ENCODE measurements around the gene ATF4.

ATF4 gene

GRCh38 chr22:39491696-39492095, 28.7 kb upstream of the ATF4 start:
- H3K4me3 Mint-ChIP-seq, result no peak overlapping the region
- no peak for TF ChIP-seq CTCF (IDR thresholded peaks at IDR 0.05)
- peaks cover 15% of the 10 kb centered on the region for H3K4me1 Mint-ChIP-seq
- H3K27ac Mint-ChIP-seq, result no peak overlapping the region
- H3K36me3 Mint-ChIP-seq (ENCODE audit: low read depth), result peaks cover 5% of the 10 kb centered on the region
- DNase-seq, result no peak
- H3K27me3 Mint-ChIP-seq (ENCODE audit: low read depth, poor library complexity), result peaks cover 8% of the 10 kb centered on the region
- no peaks in the 10 kb centered on the region for H3K9me3 Mint-ChIP-seq

GRCh38 chr22:39492186-39492585, 28.2 kb upstream of the ATF4 start:
- Mint-ChIP-seq H3K4me3 (no peak overlapping the region), H3K27ac (no peak overlapping the region), H3K9me3 (no peaks in the 10 kb centered on the region), H3K36me3 (ENCODE audit: low read depth) (peaks cover 5% of the 10 kb centered on the region), H3K4me1 (peaks cover 16% of the 10 kb centered on the region), H3K27me3 (ENCODE audit: low read depth, poor library complexity) (peaks cover 8% of the 10 kb centered on the region)
- no peak for TF ChIP-seq CTCF (IDR thresholded peaks at IDR 0.05)
- no peak for DNase-seq

GRCh38 chr22:39493759-39494158, 26.6 kb upstream of the ATF4 start:
- no peak for DNase-seq
- peaks cover 8% of the 10 kb centered on the region for H3K27me3 Mint-ChIP-seq (ENCODE audit: low read depth, poor library complexity)
- H3K4me3 Mint-ChIP-seq, result no peak overlapping the region
- H3K4me1 Mint-ChIP-seq, result peaks cover 27% of the 10 kb centered on the region
- H3K9me3 Mint-ChIP-seq, result no peaks in the 10 kb centered on the region
- no peak overlapping the region for H3K27ac Mint-ChIP-seq
- no peaks in the 10 kb centered on the region for H3K36me3 Mint-ChIP-seq (ENCODE audit: low read depth)
- TF ChIP-seq CTCF (IDR thresholded peaks at IDR 0.05), result no peak

- no peak for DNase-seq
- Mint-ChIP-seq H3K27me3 (ENCODE audit: low read depth, poor library complexity) (peaks cover 8% of the 10 kb centered on the region), H3K27ac (no peak overlapping the region), H3K4me1 (peaks cover 35% of the 10 kb centered on the region), H3K9me3 (no peaks in the 10 kb centered on the region), H3K36me3 (ENCODE audit: low read depth) (no peaks in the 10 kb centered on the region), H3K4me3 (no peak overlapping the region)
- TF ChIP-seq CTCF (IDR thresholded peaks at IDR 0.05), result no peak
These were observed 25.8 kb upstream of the ATF4 start for GRCh38 chr22:39494471-39495120.

GRCh38 chr22:39496131-39496838, 24.1 kb upstream of the ATF4 start:
- DNase-seq, result peak; percentile 76
- Mint-ChIP-seq H3K36me3 (ENCODE audit: low read depth) (no peaks in the 10 kb centered on the region), H3K9me3 (no peaks in the 10 kb centered on the region), H3K27ac (no peak overlapping the region), H3K27me3 (ENCODE audit: low read depth, poor library complexity) (peaks cover 13% of the 10 kb centered on the region), H3K4me3 (no peak overlapping the region), H3K4me1 (peaks cover 43% of the 10 kb centered on the region)
- TF ChIP-seq CTCF (IDR thresholded peaks at IDR 0.05), result peak; percentile 72

GRCh38 chr22:39497429-39497828, 22.9 kb upstream of the ATF4 start:
- H3K36me3 Mint-ChIP-seq (ENCODE audit: low read depth), result no peaks in the 10 kb centered on the region
- no peak overlapping the region for H3K27ac Mint-ChIP-seq
- H3K4me1 Mint-ChIP-seq, result peaks cover 53% of the 10 kb centered on the region
- TF ChIP-seq CTCF (IDR thresholded peaks at IDR 0.05), result no peak
- peaks cover 13% of the 10 kb centered on the region for H3K27me3 Mint-ChIP-seq (ENCODE audit: low read depth, poor library complexity)
- no peak for DNase-seq
- H3K9me3 Mint-ChIP-seq, result no peaks in the 10 kb centered on the region
- H3K4me3 Mint-ChIP-seq, result no peak overlapping the region

Data from nephron progenitor cell (in vitro differentiated cells).